Erythroblast (primary cell): ENCODE results near the gene ADGRL1.
"Not testable (repeated sequence)": the region's sequence is repeated elsewhere in the genome, so short reads cannot be mapped to it uniquely, and the experiment has no call there.

ENCODE experiments used
- GATA1 ChIP-seq: IDR thresholded peaks from 2 replicates; pipeline ENCODE4 v1.6.1; 2011; ENCODE audit warnings: low read depth, mild to moderate bottlenecking, control low read depth, low read length, moderate library complexity
- POLR2A ChIP-seq: IDR thresholded peaks from 2 replicates; pipeline ENCODE4 v1.6.1; 2011; ENCODE audit warnings: mild to moderate bottlenecking, low read length

GRCh38 chr19:14146169-14146568 is 59.8 kb downstream of the ADGRL1 start:
- TF ChIP-seq POLR2A, GATA1: not testable (repeated sequence)
